ENCODE measurements around the gene ABCD3.

- TF ChIP-seq ZNF112 (tag by site-specific recombination; IDR thresholded peaks at IDR 0.05) (no peak), ZNF146 (tag by site-specific recombination; IDR thresholded peaks at IDR 0.05) (no peak; the same call in 1 of the 2 replicates)
- TF ChIP-seq, protein P1, sequence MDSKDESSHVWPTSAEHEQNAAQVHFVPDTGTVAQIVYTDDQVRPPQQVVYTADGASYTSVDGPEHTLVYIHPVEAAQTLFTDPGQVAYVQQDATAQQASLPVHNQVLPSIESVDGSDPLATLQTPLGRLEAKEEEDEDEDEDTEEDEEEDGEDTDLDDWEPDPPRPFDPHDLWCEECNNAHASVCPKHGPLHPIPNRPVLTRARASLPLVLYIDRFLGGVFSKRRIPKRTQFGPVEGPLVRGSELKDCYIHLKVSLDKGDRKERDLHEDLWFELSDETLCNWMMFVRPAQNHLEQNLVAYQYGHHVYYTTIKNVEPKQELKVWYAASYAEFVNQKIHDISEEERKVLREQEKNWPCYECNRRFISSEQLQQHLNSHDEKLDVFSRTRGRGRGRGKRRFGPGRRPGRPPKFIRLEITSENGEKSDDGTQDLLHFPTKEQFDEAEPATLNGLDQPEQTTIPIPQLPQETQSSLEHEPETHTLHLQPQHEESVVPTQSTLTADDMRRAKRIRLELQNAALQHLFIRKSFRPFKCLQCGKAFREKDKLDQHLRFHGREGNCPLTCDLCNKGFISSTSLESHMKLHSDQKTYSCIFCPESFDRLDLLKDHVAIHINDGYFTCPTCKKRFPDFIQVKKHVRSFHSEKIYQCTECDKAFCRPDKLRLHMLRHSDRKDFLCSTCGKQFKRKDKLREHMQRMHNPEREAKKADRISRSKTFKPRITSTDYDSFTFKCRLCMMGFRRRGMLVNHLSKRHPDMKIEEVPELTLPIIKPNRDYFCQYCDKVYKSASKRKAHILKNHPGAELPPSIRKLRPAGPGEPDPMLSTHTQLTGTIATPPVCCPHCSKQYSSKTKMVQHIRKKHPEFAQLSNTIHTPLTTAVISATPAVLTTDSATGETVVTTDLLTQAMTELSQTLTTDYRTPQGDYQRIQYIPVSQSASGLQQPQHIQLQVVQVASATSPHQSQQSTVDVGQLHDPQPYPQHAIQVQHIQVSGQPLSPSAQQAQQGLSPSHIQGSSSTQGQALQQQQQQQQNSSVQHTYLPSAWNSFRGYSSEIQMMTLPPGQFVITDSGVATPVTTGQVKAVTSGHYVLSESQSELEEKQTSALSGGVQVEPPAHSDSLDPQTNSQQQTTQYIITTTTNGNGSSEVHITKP (tag by site-specific recombination; IDR thresholded peaks at IDR 0.05) = no peak
- TF ChIP-seq, protein P2, sequence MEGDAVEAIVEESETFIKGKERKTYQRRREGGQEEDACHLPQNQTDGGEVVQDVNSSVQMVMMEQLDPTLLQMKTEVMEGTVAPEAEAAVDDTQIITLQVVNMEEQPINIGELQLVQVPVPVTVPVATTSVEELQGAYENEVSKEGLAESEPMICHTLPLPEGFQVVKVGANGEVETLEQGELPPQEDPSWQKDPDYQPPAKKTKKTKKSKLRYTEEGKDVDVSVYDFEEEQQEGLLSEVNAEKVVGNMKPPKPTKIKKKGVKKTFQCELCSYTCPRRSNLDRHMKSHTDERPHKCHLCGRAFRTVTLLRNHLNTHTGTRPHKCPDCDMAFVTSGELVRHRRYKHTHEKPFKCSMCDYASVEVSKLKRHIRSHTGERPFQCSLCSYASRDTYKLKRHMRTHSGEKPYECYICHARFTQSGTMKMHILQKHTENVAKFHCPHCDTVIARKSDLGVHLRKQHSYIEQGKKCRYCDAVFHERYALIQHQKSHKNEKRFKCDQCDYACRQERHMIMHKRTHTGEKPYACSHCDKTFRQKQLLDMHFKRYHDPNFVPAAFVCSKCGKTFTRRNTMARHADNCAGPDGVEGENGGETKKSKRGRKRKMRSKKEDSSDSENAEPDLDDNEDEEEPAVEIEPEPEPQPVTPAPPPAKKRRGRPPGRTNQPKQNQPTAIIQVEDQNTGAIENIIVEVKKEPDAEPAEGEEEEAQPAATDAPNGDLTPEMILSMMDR (tag by site-specific recombination; IDR thresholded peaks at IDR 0.05) = no peak
Observed at GRCh38 chr1:94418664-94419655, 771 bp downstream of the ABCD3 start.
